Measurements from ENCODE around the gene EFHC1. TPM values are rescaled to one million over a fixed set of nuclear protein-coding genes. Genes with fewer than 3 reads are reported as not detected.

The EFHC1 gene
- total and polyA plus RNA-seq, 8 donors: 7.2 to 54.3 (median 35.5) TPM

GRCh38 chr6:52538901-52539354 is 118.8 kb downstream of the EFHC1 start:
- H3K4me1 ChIP-seq: peaks cover 15 to 75% (median 42%) of the 10 kb centered on the region in 4 donors
- no peak overlapping the region for H3K4me3 ChIP-seq
- WGBS, 5 donors: 93 to 97% (median 96%) methylated on average over 5 of the region's 5 CpGs
- TF ChIP-seq POLR2A (IDR thresholded peaks at IDR 0.05) (no peak), EP300 (IDR thresholded peaks at IDR 0.05) (no peak), POLR2AphosphoS5 (IDR thresholded peaks at IDR 0.05) (no peak), CTCF (IDR thresholded peaks at IDR 0.05) (no peak)
- no peak overlapping the region for H3K27ac ChIP-seq
- no peaks in the 10 kb centered on the region for H3K27me3 ChIP-seq
- no peak for DNase-seq
- intact Hi-C loops (cut with DNase I; ENCODE audit: low total_unique reads): no loop called here
- H3K9me3 ChIP-seq: no peaks in the 10 kb centered on the region
- peaks cover 4 to 17% (median 16%) of the 10 kb centered on the region in 4 donors for H3K36me3 ChIP-seq

GRCh38 chr6:52539607-52540006 is 119.5 kb downstream of the EFHC1 start:
- 57 to 92% (median 81%) methylated on average over 6 of the region's 6 CpGs for WGBS, 5 donors
- Histone ChIP-seq H3K4me1 (peaks cover 22 to 81% (median 49%) of the 10 kb centered on the region in 4 donors), H3K27me3 (no peaks in the 10 kb centered on the region), H3K27ac (peak overlapping the region in 3 of 5 donors; percentile 3 to 36 (median 21)), H3K36me3 (peaks cover 0 to 11% (median 9%) of the 10 kb centered on the region in 4 donors), H3K4me3 (no peak overlapping the region), H3K9me3 (no peaks in the 10 kb centered on the region)
- no peak for DNase-seq
- TF ChIP-seq CTCF (IDR thresholded peaks at IDR 0.05) (no peak), POLR2A (IDR thresholded peaks at IDR 0.05) (no peak), EP300 (IDR thresholded peaks at IDR 0.05) (no peak), POLR2AphosphoS5 (IDR thresholded peaks at IDR 0.05) (no peak)
- intact Hi-C loops (cut with DNase I; ENCODE audit: low total_unique reads): no loop called here

- H3K9me3 ChIP-seq: no peaks in the 10 kb centered on the region
- peaks cover 0 to 3% (median 2%) of the 10 kb centered on the region in 4 donors for H3K36me3 ChIP-seq
- H3K4me3 ChIP-seq: no peak overlapping the region
- peak overlapping the region in 2 of 5 donors; percentile 3 to 36 for H3K27ac ChIP-seq
- no peak for TF ChIP-seq POLR2AphosphoS5 (IDR thresholded peaks at IDR 0.05)
- TF ChIP-seq CTCF (IDR thresholded peaks at IDR 0.05): no peak
- TF ChIP-seq EP300 (IDR thresholded peaks at IDR 0.05): no peak
- no peak for TF ChIP-seq POLR2A (IDR thresholded peaks at IDR 0.05)
- H3K4me1 ChIP-seq: peaks cover 29 to 86% (median 56%) of the 10 kb centered on the region in 4 donors
- no peak for DNase-seq
- intact Hi-C loops (cut with DNase I; ENCODE audit: low total_unique reads): no loop called here
- 75 to 85% (median 76%) methylated on average over 3 of the region's 3 CpGs for WGBS, 5 donors
- H3K27me3 ChIP-seq: no peaks in the 10 kb centered on the region
Observed at GRCh38 chr6:52540286-52540902, 120.3 kb downstream of the EFHC1 start.

GRCh38 chr6:52541135-52541534 is 121.0 kb downstream of the EFHC1 start:
- Histone ChIP-seq H3K9me3 (no peaks in the 10 kb centered on the region), H3K4me1 (peaks cover 37 to 92% (median 62%) of the 10 kb centered on the region in 4 donors), H3K4me3 (no peak overlapping the region), H3K36me3 (no peaks in the 10 kb centered on the region), H3K27ac (peak overlapping the region in 2 of 5 donors; percentile 36 to 69), H3K27me3 (no peaks in the 10 kb centered on the region)
- 77 to 84% (median 82%) methylated on average over 6 of the region's 6 CpGs for WGBS, 5 donors
- no peak for TF ChIP-seq CTCF (IDR thresholded peaks at IDR 0.05)
- no peak for TF ChIP-seq POLR2AphosphoS5 (IDR thresholded peaks at IDR 0.05)
- TF ChIP-seq EP300 (IDR thresholded peaks at IDR 0.05): no peak
- TF ChIP-seq POLR2A (IDR thresholded peaks at IDR 0.05): no peak
- intact Hi-C loops (cut with DNase I; ENCODE audit: low total_unique reads): no loop called here
- no peak for DNase-seq
